ENCODE measurements around the gene CLCN2.

Gene CLCN2

DNA sequence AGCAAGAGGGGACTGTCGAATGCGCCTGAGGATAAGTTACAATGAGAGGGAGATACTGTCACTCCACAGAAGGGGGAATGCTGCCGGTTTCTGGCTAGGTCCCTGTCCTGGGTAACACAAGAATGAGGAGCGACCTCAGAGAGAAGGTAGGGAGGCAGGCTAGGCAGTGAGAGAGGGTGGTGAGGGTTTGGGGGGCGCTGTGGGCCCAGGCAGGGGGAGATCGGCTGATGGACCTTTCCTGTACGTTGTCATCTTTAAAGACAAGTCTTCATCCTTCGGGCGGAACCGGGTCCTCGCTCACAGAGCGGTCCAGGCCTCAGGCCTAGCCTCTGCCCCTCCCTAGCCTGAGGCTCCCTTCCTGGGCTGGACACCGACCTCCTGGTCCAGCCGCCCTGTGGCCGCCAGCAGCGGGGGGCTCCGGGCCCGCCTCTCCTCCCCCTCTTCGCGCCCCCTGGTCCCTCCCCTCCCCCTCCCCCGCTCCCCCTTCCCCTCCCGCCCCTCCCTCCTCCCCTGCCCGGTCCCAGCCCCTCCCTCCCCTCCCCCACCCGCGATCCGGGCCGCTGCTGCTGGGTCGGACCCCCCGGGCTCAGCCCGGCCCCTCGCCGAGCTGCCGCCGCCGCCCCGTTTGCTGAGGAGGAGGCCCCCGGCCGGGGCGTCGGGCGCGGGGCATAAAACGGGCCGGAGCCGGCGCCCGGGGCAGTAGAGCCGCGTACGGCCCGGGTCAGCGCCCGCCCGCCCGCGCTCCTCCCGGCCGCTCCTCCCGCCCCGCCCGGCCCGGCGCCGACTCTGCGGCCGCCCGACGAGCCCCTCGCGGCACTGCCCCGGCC lies 18.2 kb upstream of the CLCN2 start, which contains the start of gene CHRD:
TSS of gene CHRD (plus strand) at position 697 of the 827 bp plus-strand sequence. CDS start 265 bp downstream, outside the sequence.
- Histone ChIP-seq H3K4me1 (ENCODE audit: insufficient read depth, low read length) (peaks cover 19% of the 10 kb centered on the region; the same call in 1 of the 2 replicates), H3K9me3 (ENCODE audit: insufficient read depth, low read depth, low read length) (no peaks in the 10 kb centered on the region; the same call in 1 of the 2 replicates), H3K4me3 (ENCODE audit: low read length) (peak within 1 kb of the TSS; percentile 65), H3K36me3 (ENCODE audit: insufficient read depth, low read depth, low read length) (no peaks in the 10 kb centered on the region), H3K27ac (ENCODE audit: low read length) (no peak within 1 kb of the TSS), H3K9ac (ENCODE audit: low read depth, low read length) (no peak within 1 kb of the TSS), H3K27me3 (ENCODE audit: insufficient read depth, low read length) (peaks cover 71% of the 10 kb centered on the region)

DNA sequence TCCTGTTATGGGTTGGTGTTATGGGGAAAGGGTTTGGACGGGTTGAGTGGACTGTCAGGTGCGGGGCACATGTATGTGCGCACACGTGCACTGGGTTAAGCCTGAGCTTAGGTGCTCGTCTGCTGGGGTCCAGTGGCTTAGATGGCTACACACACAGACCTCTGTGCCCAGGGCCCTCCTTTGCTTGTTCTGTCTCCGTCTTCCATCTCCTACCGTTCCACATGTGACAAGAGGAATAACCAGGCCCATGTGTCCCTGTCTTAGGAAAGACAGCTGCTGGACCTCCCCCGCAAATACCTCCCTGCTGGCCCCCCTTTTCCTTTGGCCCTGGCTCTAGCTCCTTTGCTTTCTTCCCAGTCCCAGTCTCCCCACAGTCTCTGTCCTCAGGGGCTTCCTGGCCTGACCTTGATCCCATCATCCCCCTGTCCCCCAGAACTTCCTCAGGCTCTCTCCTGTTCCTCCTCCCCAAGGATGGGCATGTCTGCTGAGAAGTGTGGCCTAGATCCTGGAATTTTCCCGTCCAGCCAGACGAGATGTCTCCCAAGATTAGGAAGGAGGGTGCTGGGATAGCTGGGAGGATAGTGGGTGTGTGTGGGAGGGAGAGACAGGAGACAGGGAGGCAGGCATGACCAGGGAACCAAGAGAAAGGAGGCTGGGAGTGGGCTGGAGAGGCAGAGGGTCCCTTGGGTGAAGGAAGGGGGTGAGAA lies 17.4 kb upstream of the CLCN2 start:
- peaks cover 19% of the 10 kb centered on the region; the same call in 1 of the 2 replicates for H3K4me1 ChIP-seq (ENCODE audit: insufficient read depth, low read length)
- no peak overlapping the region for H3K9ac ChIP-seq (ENCODE audit: low read depth, low read length)
- H3K4me3 ChIP-seq (ENCODE audit: low read length), result peak overlapping the region; percentile 55

DNA sequence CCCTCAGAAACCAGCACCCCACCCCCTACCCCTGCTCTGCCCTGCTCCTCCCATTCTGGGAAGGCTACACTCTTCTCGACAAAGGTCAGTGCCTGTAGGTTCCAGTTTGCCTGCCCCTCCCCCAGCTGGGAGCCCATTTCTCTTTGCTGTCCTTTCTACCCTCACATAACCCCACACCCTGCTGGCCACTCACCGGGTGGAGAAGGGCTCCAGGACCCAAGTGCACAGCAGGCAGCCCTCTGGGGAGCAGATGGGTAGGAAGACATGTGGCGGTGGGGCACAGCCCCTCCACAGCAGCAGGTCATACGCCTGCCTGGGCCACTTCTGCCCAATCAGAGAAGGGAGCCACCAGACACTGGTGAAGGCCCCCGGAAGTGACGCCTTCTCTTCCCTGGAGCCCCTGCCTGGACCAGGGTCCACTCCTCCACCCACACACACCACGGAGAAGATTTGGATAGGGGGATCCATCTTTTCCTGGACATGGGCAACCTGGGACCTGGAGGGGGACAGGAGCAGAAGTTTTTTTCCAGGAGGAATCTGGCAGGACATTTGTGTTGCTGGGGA lies 16.6 kb upstream of the CLCN2 start, which contains the start of gene THPO:
TSS of gene THPO (minus strand) at position 326 of the 564 bp plus-strand sequence. CDS start 1,948 bp downstream, outside the sequence.
- H3K4me3 ChIP-seq (ENCODE audit: low read length), result peak within 1 kb of the TSS; percentile 55

More for the DNA sequence above, 17.4 kb upstream of the CLCN2 start:
- Histone ChIP-seq H3K27ac (ENCODE audit: low read length) (no peak overlapping the region), H3K36me3 (ENCODE audit: insufficient read depth, low read depth, low read length) (no peaks in the 10 kb centered on the region), H3K9me3 (ENCODE audit: insufficient read depth, low read depth, low read length) (no peaks in the 10 kb centered on the region; the same call in 1 of the 2 replicates), H3K27me3 (ENCODE audit: insufficient read depth, low read length) (peaks cover 68% of the 10 kb centered on the region)

DNA sequence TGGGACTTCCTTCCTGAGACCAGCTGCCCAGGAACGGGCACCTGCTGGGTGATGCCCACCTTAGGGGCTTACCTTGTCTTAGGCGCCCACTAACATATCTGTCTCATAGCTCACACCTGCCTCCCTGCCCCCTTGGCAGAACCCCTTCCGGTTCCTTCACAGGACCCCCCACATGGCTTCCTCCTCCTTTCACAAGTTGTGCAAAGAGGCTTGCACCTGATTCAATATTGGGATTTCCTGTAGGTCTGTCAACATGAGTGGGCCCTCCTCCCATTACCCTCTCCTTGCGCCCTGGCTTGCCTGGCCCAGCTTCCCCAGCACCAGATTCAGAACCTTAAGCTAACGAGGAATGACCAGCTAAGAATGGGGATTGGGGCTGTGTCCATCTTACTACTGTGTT lies 16.0 kb upstream of the CLCN2 start:
- Histone ChIP-seq H3K9me3 (ENCODE audit: insufficient read depth, low read depth, low read length) (no peaks in the 10 kb centered on the region; the same call in 1 of the 2 replicates), H3K9ac (ENCODE audit: low read depth, low read length) (no peak overlapping the region), H3K4me3 (ENCODE audit: low read length) (peak overlapping the region; percentile 23; the same call in 1 of the 2 replicates), H3K4me1 (ENCODE audit: insufficient read depth, low read length) (peaks cover 19% of the 10 kb centered on the region; the same call in 1 of the 2 replicates), H3K27ac (ENCODE audit: low read length) (no peak overlapping the region), H3K27me3 (ENCODE audit: insufficient read depth, low read length) (peaks cover 56% of the 10 kb centered on the region), H3K36me3 (ENCODE audit: insufficient read depth, low read depth, low read length) (no peaks in the 10 kb centered on the region)

More for the DNA sequence above, 16.6 kb upstream of the CLCN2 start, which contains the start of gene THPO:
- Histone ChIP-seq H3K27me3 (ENCODE audit: insufficient read depth, low read length) (peaks cover 62% of the 10 kb centered on the region), H3K9me3 (ENCODE audit: insufficient read depth, low read depth, low read length) (no peaks in the 10 kb centered on the region; the same call in 1 of the 2 replicates), H3K36me3 (ENCODE audit: insufficient read depth, low read depth, low read length) (no peaks in the 10 kb centered on the region), H3K4me1 (ENCODE audit: insufficient read depth, low read length) (peaks cover 19% of the 10 kb centered on the region; the same call in 1 of the 2 replicates), H3K9ac (ENCODE audit: low read depth, low read length) (no peak within 1 kb of the TSS), H3K27ac (ENCODE audit: low read length) (no peak within 1 kb of the TSS)

DNA sequence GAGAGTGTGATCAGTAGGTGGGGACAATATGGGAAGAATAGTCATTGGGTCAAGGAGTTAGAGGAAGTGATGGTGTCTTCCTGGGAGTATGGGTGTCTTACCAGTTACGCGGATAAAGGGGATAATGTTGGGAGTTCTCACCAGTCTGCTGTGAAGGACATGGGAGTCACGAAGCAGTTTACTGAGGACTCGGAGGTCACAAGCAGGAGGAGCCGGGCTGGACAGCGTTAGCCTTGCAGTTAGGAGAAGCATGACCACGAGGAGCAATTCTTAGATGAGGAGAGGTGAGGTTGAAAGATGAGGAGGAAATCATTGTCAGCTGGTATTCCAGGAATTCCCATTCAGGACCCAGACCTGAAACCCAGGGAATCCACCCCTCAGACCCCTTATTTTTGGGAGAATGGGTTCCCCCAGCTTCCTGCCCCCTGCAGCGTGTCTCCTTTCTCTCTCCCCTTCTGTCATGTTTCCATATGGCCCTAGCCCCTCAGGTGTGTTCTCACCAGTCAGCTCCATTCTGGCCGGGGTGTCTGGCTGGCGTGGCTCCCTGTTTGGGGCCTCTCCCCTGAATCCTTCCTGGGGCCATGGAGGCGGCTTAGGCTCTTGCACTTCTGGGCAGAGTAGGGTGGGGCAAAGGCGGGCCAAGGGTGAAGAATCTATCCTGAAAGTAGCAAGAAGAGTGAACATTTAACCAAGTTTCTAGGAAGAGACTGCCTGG lies 14.5 kb upstream of the CLCN2 start:
- no peaks in the 10 kb centered on the region; the same call in 1 of the 2 replicates for H3K9me3 ChIP-seq (ENCODE audit: insufficient read depth, low read depth, low read length)
- H3K4me1 ChIP-seq (ENCODE audit: insufficient read depth, low read length), result peaks cover 25% of the 10 kb centered on the region; the same call in 1 of the 2 replicates
- H3K27me3 ChIP-seq (ENCODE audit: insufficient read depth, low read length), result peaks cover 41% of the 10 kb centered on the region

DNA sequence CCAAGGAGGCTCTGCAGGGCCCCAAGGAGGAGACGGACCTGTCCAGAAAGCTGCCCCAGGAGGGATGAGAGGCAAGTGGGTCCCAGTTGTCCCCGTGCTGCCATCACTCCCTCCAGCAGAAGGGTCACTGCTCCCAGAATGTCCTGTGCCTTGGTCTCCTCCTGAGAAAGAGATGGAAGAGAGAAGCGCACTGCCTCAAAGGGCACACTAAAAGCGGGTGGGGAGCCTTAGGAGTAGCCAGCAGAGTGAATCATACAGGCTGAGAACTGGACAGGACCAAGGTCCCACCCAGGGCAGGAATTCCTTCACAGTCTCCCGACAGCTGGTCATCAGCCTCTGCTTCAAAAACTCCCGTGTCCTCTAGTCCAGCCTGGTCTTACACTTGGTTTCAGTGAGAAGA lies 12.0 kb upstream of the CLCN2 start:
- Histone ChIP-seq H3K27ac (ENCODE audit: low read length) (no peak overlapping the region), H3K9ac (ENCODE audit: low read depth, low read length) (no peak overlapping the region), H3K36me3 (ENCODE audit: insufficient read depth, low read depth, low read length) (peaks cover 14% of the 10 kb centered on the region), H3K4me3 (ENCODE audit: low read length) (no peak overlapping the region), H3K27me3 (ENCODE audit: insufficient read depth, low read length) (peaks cover 24% of the 10 kb centered on the region), H3K4me1 (ENCODE audit: insufficient read depth, low read length) (peaks cover 23% of the 10 kb centered on the region), H3K9me3 (ENCODE audit: insufficient read depth, low read depth, low read length) (no peaks in the 10 kb centered on the region)

More for the DNA sequence above, 14.5 kb upstream of the CLCN2 start:
- H3K9ac ChIP-seq (ENCODE audit: low read depth, low read length), result no peak overlapping the region
- no peaks in the 10 kb centered on the region for H3K36me3 ChIP-seq (ENCODE audit: insufficient read depth, low read depth, low read length)
- H3K27ac ChIP-seq (ENCODE audit: low read length), result no peak overlapping the region
- no peak overlapping the region for H3K4me3 ChIP-seq (ENCODE audit: low read length)

DNA sequence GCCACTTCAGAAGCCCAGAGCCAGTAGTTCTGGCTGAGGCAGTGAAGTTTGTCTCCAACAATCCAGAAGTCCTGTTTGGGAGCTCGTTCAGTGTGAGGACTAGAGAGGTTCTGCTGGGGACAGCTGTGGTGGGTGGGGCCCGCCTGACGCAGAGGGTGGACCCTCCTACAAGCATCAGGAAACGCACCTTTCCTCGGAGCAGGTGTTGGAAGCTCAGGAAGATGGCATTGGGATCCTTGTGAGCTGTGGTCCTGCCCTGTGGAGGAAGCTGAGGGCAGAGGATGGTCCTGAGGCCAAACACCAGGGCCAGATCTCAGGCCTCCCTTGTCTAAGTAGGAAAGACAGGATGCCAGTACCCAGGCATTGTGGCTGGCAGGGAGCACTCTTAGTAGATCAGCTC lies 11.5 kb upstream of the CLCN2 start:
- Histone ChIP-seq H3K9ac (ENCODE audit: low read depth, low read length) (no peak overlapping the region), H3K27me3 (ENCODE audit: insufficient read depth, low read length) (peaks cover 19% of the 10 kb centered on the region), H3K4me3 (ENCODE audit: low read length) (no peak overlapping the region), H3K4me1 (ENCODE audit: insufficient read depth, low read length) (peaks cover 19% of the 10 kb centered on the region), H3K27ac (ENCODE audit: low read length) (no peak overlapping the region), H3K36me3 (ENCODE audit: insufficient read depth, low read depth, low read length) (peaks cover 19% of the 10 kb centered on the region), H3K9me3 (ENCODE audit: insufficient read depth, low read depth, low read length) (no peaks in the 10 kb centered on the region)

DNA sequence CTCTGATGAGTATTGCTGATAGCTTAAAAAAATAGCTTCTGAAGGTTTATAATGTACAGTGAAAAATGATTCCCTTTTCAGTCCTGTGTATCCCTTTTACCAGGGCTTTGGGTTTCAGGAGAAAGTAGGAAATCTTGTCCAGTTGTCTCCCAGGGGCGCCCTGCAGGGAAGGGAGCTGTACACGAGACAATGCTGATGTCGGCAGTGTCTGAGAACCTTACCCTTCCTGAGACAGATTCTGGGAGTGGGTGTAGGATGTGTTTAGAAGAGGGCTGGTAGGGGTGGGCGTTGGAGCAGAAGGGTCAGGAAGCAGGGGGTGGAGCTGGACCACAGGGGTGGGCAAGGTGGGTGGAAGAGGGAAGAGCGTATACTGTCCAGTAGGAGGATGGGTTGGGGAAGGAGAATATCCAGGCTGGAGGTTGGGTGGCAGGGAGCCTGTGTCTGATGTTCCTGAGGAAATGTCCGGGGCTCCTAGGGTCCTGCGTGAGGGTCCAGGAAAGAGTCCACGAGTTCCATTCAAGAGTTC lies 11.0 kb upstream of the CLCN2 start:
- Histone ChIP-seq H3K27me3 (ENCODE audit: insufficient read depth, low read length) (peaks cover 14% of the 10 kb centered on the region), H3K4me1 (ENCODE audit: insufficient read depth, low read length) (peaks cover 13% of the 10 kb centered on the region), H3K36me3 (ENCODE audit: insufficient read depth, low read depth, low read length) (peaks cover 23% of the 10 kb centered on the region), H3K4me3 (ENCODE audit: low read length) (no peak overlapping the region), H3K9ac (ENCODE audit: low read depth, low read length) (no peak overlapping the region), H3K27ac (ENCODE audit: low read length) (no peak overlapping the region), H3K9me3 (ENCODE audit: insufficient read depth, low read depth, low read length) (no peaks in the 10 kb centered on the region)

DNA sequence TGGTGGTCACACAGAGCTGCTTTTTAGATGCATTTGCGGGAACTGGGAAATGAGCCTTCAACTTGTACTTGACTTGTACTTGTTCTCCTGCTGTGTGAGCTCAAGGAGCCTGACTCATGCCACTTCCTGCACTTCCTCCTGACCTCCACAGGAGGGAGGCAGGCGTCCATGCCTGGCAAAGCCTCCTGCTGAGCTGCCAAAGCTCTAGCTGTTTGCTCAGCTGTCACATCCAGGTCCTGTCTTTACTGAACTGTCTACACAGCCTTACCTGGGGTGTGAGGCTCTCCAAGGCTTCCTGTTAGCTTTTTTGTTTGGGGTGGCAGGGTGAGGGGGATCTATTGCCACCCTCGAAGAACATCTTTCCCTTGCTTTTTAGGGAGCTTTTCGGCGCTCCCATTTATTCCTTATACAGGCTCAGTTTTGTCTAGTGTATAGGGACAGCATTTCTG lies 10.2 kb upstream of the CLCN2 start:
- H3K27me3 ChIP-seq (ENCODE audit: insufficient read depth, low read length), result peaks cover 9% of the 10 kb centered on the region; the same call in 1 of the 2 replicates
- no peak overlapping the region for H3K27ac ChIP-seq (ENCODE audit: low read length)
- H3K4me1 ChIP-seq (ENCODE audit: insufficient read depth, low read length), result peaks cover 12% of the 10 kb centered on the region
- peaks cover 30% of the 10 kb centered on the region for H3K36me3 ChIP-seq (ENCODE audit: insufficient read depth, low read depth, low read length)
- no peak overlapping the region for H3K4me3 ChIP-seq (ENCODE audit: low read length)
- H3K9me3 ChIP-seq (ENCODE audit: insufficient read depth, low read depth, low read length), result no peaks in the 10 kb centered on the region
- no peak overlapping the region for H3K9ac ChIP-seq (ENCODE audit: low read depth, low read length)

DNA sequence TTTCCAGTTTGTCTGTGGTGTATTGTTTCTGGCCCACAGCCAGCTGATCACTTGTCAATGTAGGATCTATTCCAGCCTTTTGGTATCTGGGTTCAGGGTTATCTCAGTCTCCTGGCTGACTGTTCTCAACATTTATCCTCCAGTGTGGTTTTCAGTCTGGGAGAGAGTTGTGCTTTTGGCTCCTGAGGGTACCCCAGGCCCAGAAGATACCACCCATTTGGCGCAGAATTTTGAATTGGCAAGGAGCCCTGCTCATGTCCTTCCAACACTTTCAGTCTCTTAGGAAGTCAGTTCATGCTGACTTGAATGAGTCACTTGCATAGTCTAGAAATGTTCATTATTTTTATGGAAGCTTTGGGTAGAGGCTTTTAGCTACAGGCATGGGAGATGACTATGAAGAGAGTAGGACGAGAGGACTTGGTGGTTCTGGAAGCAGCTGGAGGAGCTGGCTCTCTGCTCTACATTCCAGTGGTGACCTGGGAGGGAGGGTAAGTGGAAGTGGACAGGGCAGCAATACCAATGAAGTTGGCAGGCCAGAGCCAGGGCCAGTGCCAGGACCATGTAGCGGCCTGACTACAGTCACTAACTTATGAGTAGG lies 7.3 kb upstream of the CLCN2 start:
- Histone ChIP-seq H3K9me3 (ENCODE audit: insufficient read depth, low read depth, low read length) (no peaks in the 10 kb centered on the region), H3K27me3 (ENCODE audit: insufficient read depth, low read length) (no peaks in the 10 kb centered on the region), H3K9ac (ENCODE audit: low read depth, low read length) (no peak overlapping the region), H3K36me3 (ENCODE audit: insufficient read depth, low read depth, low read length) (peaks cover 47% of the 10 kb centered on the region), H3K27ac (ENCODE audit: low read length) (no peak overlapping the region), H3K4me3 (ENCODE audit: low read length) (no peak overlapping the region), H3K4me1 (ENCODE audit: insufficient read depth, low read length) (peaks cover 17% of the 10 kb centered on the region)

All from iPS-20b (cell line).